ENCODE data around the gene IL15RA.

- TF ChIP-seq CTCF (IDR thresholded peaks at IDR 0.05) = no peak
- TF ChIP-seq POLR2A (IDR thresholded peaks at IDR 0.05) = no peak
Observed at GRCh38 chr10:6024334-6024682, 47.0 kb upstream of the IL15RA start.

All from adrenal gland (tissue), 5 donors.